GM06990 (cell line): ENCODE results near the gene ARHGEF19.
"Not testable (repeated sequence)": the region's sequence is repeated elsewhere in the genome, so short reads cannot be mapped to it uniquely, and the experiment has no call there.

Source experiments
- DNase-seq: peaks from one replicate; pipeline ENCODE4 v3.0.0-alpha.2; 2011; ENCODE audit not compliant: insufficient read length; ENCODE audit errors: extremely low read depth
- H3K27me3 ChIP-seq: replicated peaks from 2 replicates; pipeline ENCODE4 v1.6.0; 2011; ENCODE audit warnings: low read length; ENCODE audit not compliant: control insufficient read depth, insufficient read depth
- H3K36me3 ChIP-seq: 2 replicates; pipeline ENCODE4 v1.5.1; 2011; ENCODE audit warnings: low read length; ENCODE audit not compliant: control insufficient read depth, insufficient read depth
- H3K4me3 ChIP-seq: replicated peaks from 2 replicates; pipeline ENCODE4 v1.5.1; 2011; ENCODE audit warnings: low read depth, mild to moderate bottlenecking, control low read depth, low read length
- CTCF ChIP-seq: IDR thresholded peaks from 2 replicates; pipeline ENCODE4 v1.5.1; 2011; ENCODE audit warnings: low read length, control low read depth, mild to moderate bottlenecking, inconsistent platforms; ENCODE audit not compliant: insufficient read depth, poor library complexity, severe bottlenecking

ARHGEF19 gene

GRCh38 chr1:16215882-16216753, 3.7 kb upstream of the ARHGEF19 start:
- Histone ChIP-seq H3K4me3 (peak overlapping the region; percentile 57), H3K36me3 (no peaks in the 10 kb centered on the region), H3K27me3 (no peaks in the 10 kb centered on the region; the same call in 1 of the 2 replicates)
- peak; percentile 59 for DNase-seq
- no peak for TF ChIP-seq CTCF

- H3K4me3 ChIP-seq, H3K27me3 ChIP-seq, DNase-seq, H3K36me3 ChIP-seq: not testable (repeated sequence)
Measured at GRCh38 chr1:16215240-16215639, 2.8 kb upstream of the ARHGEF19 start.

GRCh38 chr1:16213544-16213943, 1.1 kb upstream of the ARHGEF19 start:
- H3K4me3 ChIP-seq, H3K36me3 ChIP-seq, H3K27me3 ChIP-seq, DNase-seq: not testable (repeated sequence)

- H3K27me3 ChIP-seq: no peaks in the 10 kb centered on the region; the same call in 1 of the 2 replicates
- no peak overlapping the region for H3K4me3 ChIP-seq
- no peak for TF ChIP-seq CTCF
- H3K36me3 ChIP-seq: no peaks in the 10 kb centered on the region
- no peak for DNase-seq
Measured at GRCh38 chr1:16213013-16213412, 561 bp upstream of the ARHGEF19 start.

GRCh38 chr1:16211824-16212223, 628 bp downstream of the ARHGEF19 start:
- TF ChIP-seq CTCF: no peak
- Histone ChIP-seq H3K4me3 (no peak overlapping the region), H3K27me3 (no peaks in the 10 kb centered on the region; the same call in 1 of the 2 replicates), H3K36me3 (no peaks in the 10 kb centered on the region)
- DNase-seq: no peak

GRCh38 chr1:16210581-16210980, 1.9 kb downstream of the ARHGEF19 start:
- Histone ChIP-seq H3K4me3 (no peak overlapping the region), H3K36me3 (no peaks in the 10 kb centered on the region), H3K27me3 (no peaks in the 10 kb centered on the region)
- TF ChIP-seq CTCF: no peak
- DNase-seq: no peak
